Fibroblast of mammary gland (primary cell): ENCODE data around the gene CTDNEP1.

Experiments used
- DNase-seq: peaks from one replicate; pipeline ENCODE4 v3.0.0-alpha.2; 2010; ENCODE audit warnings: low read depth
- H3K4me3 ChIP-seq: 2 replicates; pipeline ENCODE4 v1.5.1; 2011; ENCODE audit warnings: low read depth, mild to moderate bottlenecking, low read length, moderate library complexity; ENCODE audit not compliant: control insufficient read depth
- TF ChIP-seq, protein P1 (sequence below): conservative IDR thresholded peaks from 2 replicates; pipeline ENCODE4 v1.5.1; 2011; ENCODE audit warnings: low read depth, low read length, inconsistent platforms; ENCODE audit not compliant: control insufficient read depth, insufficient read depth

CTDNEP1 gene

DNA sequence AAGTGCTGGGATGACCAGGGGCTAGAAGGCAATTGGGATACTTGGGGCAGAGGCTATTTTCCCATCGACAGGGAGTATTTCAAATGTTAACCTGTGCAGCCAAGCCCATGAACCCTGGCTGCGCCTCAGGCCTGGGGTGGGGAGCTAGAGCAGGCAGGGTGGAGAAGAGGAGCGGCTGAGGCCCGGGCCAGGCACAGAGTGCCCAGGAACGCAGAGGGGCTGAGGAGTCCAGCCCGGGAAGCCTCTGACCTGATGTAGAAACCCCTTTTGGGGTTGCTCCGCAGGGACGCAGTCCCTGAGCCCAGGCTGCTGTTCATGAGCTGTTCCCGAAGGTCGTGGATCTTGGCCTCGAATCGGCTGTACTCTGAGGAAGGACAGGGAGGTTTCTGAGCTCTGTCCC is 55.6 kb downstream of the CTDNEP1 start:
- H3K4me3 ChIP-seq = no peak overlapping the region
- TF ChIP-seq, protein P1, sequence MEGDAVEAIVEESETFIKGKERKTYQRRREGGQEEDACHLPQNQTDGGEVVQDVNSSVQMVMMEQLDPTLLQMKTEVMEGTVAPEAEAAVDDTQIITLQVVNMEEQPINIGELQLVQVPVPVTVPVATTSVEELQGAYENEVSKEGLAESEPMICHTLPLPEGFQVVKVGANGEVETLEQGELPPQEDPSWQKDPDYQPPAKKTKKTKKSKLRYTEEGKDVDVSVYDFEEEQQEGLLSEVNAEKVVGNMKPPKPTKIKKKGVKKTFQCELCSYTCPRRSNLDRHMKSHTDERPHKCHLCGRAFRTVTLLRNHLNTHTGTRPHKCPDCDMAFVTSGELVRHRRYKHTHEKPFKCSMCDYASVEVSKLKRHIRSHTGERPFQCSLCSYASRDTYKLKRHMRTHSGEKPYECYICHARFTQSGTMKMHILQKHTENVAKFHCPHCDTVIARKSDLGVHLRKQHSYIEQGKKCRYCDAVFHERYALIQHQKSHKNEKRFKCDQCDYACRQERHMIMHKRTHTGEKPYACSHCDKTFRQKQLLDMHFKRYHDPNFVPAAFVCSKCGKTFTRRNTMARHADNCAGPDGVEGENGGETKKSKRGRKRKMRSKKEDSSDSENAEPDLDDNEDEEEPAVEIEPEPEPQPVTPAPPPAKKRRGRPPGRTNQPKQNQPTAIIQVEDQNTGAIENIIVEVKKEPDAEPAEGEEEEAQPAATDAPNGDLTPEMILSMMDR = no peak
- no peak for DNase-seq
